Upper lobe of left lung (tissue), 6 donors: ENCODE results near the gene CERS6. TPM values are rescaled to one million over a fixed set of nuclear protein-coding genes. Genes with fewer than 3 reads are reported as not detected.

Source experiments
- ATAC-seq, 2 donors: fragments of 200-7000 bp; cut with Tn5 transposase; one replicate each; pipeline ENCODE4 v1.9.1; 2022; ENCODE audit warnings: mild to moderate bottlenecking in 2 of 2, moderate library complexity in 2 of 2; ENCODE audit not compliant: low FRiP score in 2 of 2
- DNase-seq, 2 donors: peaks; one replicate each; pipeline ENCODE4 v3.0.0-alpha.2; 2019 to 2020
- H3K27ac ChIP-seq, 4 donors: fragments of 200-600 bp; sonication (generic); one replicate each; pipeline ENCODE4 v1.5.1; 2016 to 2019
- H3K27me3 ChIP-seq, 4 donors: fragments of 200-600 bp; sonication (generic); one replicate each; pipeline ENCODE4 v1.5.1; 2017 to 2019
- H3K36me3 ChIP-seq, 4 donors: fragments of 200-600 bp; sonication (generic); one replicate each; pipeline ENCODE4 v1.5.1; 2016 to 2019
- H3K4me1 ChIP-seq, 4 donors: fragments of 200-600 bp; sonication (generic); one replicate each; pipeline ENCODE4 v1.5.1; 2018 to 2019
- H3K4me3 ChIP-seq, 4 donors: fragments of 200-600 bp; sonication (generic); one replicate each; pipeline ENCODE4 v1.5.1; 2017 to 2019; ENCODE audit warnings: mild to moderate bottlenecking in 2 of 4, moderate library complexity in 1 of 4
- H3K9me3 ChIP-seq, 4 donors: fragments of 200-600 bp; sonication (generic); one replicate each; pipeline ENCODE4 v1.5.1; 2018 to 2019
- EP300 ChIP-seq, 4 donors: sonication (generic); formaldehyde crosslinking; IDR thresholded peaks; one replicate each; pipeline ENCODE4 v1.5.1; 2017; ENCODE audit warnings: antibody characterized with exemption in 4 of 4, control low read depth in 2 of 4
- POLR2A ChIP-seq, 4 donors: fragments of 450-650 bp; IDR thresholded peaks; one replicate each; pipeline ENCODE4 v1.5.1; 2016 to 2017; ENCODE audit warnings: antibody characterized with exemption in 4 of 4, mild to moderate bottlenecking in 2 of 4
- POLR2AphosphoS5 ChIP-seq, 2 donors: sonication (generic); formaldehyde crosslinking; IDR thresholded peaks; one replicate each; pipeline ENCODE4 v1.5.1; 2017; ENCODE audit warnings: antibody characterized with exemption in 2 of 2
- WGBS, 2 donors: methylation state at CpG; one replicate each; pipeline ENCODE4 v1.1.5; 2017 to 2018; 5-methylcytosine and 5-hydroxymethylcytosine counted together
- total RNA-seq, 6 donors: library from RNA; depleted of rRNA in 4 of 6; stranded (reverse); fragments of >200 nt in 4 of 6; gene quantifications; one replicate each; pipeline versions ENCODE4 v1.1.0 to v1.2.1, GENCODE V29; 2016 to 2021
- TF ChIP-seq, protein P1 (sequence below), 6 experiments: fragments of 450-650 bp in 4 of 6; fragments of 200-600 bp in 2 of 6; sonication (generic) in 2 of 6; IDR thresholded peaks; one replicate each; pipeline ENCODE4 v1.5.1; 2016 to 2019; ENCODE audit warnings: antibody characterized with exemption in 6 of 6
- donor health status: DM: no; HTN: no; CAD: no; lungs with moderate emphysema.
- donor health status: DM: no; HTN: yes; CAD: no; lungs with severe emphysema.

CERS6 gene
- total RNA-seq, 6 donors from 2014 or later = 7.3 to 24.7 (median 16.6) TPM

DNA sequence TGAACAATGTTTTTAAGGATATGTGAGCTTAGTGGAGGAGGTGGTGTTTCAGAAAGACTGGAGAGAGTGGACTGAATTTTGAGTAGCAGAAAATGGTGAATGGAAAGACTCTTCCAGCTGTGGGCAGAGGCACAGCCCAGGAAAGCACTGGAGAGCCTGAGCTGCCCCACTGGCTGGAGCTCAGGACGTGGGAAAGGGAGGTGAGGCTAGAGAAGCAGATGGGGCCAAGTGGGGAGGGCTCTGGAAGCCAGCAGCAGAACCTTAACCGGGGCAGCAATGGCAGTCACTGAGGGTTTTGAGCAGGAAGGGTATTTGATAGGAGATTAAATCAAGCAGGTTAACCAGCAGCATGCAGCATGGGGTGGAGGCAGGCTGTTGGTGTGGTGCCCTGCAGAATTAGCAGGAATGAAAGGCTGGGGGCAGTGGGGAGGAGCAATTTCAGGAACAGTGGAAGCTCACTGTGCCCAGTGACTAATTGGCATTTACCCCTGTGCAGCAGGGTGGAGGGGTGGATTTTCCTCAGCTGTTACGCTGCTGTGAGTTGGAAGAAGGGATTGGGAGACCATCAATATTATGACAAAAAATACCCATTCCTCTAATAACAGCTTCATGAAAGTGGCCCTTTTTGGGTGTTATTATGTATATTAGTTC lies 136.2 kb downstream of the CERS6 start:
- no peaks in the 10 kb centered on the region for H3K4me1 ChIP-seq
- H3K9me3 ChIP-seq = no peaks in the 10 kb centered on the region
- H3K27ac ChIP-seq = no peak overlapping the region
- no peak for TF ChIP-seq POLR2AphosphoS5 (IDR thresholded peaks at IDR 0.05)
- TF ChIP-seq, protein P1, sequence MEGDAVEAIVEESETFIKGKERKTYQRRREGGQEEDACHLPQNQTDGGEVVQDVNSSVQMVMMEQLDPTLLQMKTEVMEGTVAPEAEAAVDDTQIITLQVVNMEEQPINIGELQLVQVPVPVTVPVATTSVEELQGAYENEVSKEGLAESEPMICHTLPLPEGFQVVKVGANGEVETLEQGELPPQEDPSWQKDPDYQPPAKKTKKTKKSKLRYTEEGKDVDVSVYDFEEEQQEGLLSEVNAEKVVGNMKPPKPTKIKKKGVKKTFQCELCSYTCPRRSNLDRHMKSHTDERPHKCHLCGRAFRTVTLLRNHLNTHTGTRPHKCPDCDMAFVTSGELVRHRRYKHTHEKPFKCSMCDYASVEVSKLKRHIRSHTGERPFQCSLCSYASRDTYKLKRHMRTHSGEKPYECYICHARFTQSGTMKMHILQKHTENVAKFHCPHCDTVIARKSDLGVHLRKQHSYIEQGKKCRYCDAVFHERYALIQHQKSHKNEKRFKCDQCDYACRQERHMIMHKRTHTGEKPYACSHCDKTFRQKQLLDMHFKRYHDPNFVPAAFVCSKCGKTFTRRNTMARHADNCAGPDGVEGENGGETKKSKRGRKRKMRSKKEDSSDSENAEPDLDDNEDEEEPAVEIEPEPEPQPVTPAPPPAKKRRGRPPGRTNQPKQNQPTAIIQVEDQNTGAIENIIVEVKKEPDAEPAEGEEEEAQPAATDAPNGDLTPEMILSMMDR (IDR thresholded peaks at IDR 0.05) = no peak
- no peak overlapping the region for H3K4me3 ChIP-seq
- ATAC-seq = no peak
- no peaks in the 10 kb centered on the region for H3K27me3 ChIP-seq
- whole genome bisulfite sequencing, 2 donors = 80 to 92% methylated on average over 3 of the region's 3 CpGs
- no peak for DNase-seq
- H3K36me3 ChIP-seq = no peaks in the 10 kb centered on the region

DNA sequence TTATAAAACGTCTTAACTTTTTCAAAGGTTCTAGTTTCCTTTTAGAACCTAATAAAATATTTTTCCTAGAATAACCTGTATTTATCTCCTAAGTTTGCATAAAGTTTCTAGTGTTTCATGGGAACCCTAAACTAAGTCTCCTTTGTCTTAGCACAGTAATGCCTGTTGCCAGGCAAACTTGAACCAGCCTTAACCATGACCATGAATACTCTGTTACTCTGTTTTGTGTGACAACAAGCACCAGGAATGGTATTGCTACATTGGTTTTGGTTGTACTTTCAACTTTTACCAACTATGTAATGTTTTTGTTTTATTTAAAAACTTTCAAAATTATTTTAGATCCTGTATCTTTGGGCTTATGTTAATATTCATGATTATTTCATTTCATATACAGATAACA lies 137.6 kb downstream of the CERS6 start:
- TF ChIP-seq, protein P1 (IDR thresholded peaks at IDR 0.05) = no peak
- TF ChIP-seq POLR2A (IDR thresholded peaks at IDR 0.05) = no peak
- TF ChIP-seq EP300 (IDR thresholded peaks at IDR 0.05) = no peak
- TF ChIP-seq POLR2AphosphoS5 (IDR thresholded peaks at IDR 0.05) = no peak
- H3K27ac ChIP-seq = no peak overlapping the region
- 92 to 100% methylated on average over 1 of the region's 1 CpG for WGBS, 2 donors
- no peak overlapping the region for H3K4me3 ChIP-seq
- DNase-seq (no peak), ATAC-seq (no peak)
- H3K36me3 ChIP-seq = no peaks in the 10 kb centered on the region
- no peaks in the 10 kb centered on the region for H3K9me3 ChIP-seq
- no peaks in the 10 kb centered on the region for H3K27me3 ChIP-seq
- H3K4me1 ChIP-seq = no peaks in the 10 kb centered on the region

DNA sequence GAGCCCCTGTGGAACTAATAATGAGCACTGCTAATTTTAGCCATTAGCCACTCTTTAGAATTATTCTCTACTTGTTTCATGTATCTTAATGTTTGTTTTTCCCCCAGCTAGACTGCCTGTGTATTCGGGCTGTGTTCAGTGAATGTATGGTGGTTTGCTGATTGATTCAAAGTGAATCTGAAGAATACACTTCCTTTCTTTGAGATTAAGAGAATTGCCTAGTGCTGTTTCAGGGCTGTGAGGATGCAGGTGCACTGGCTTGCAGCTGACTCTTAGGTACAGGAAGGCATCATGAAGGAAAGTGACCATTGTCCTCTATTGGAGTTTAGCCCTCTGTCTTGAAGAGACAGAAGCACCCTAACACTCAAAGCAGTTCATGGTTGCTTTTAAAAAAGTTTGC lies 138.7 kb downstream of the CERS6 start:
- no peaks in the 10 kb centered on the region for H3K4me1 ChIP-seq
- no peaks in the 10 kb centered on the region for H3K36me3 ChIP-seq
- ATAC-seq = no peak
- no peak overlapping the region for H3K27ac ChIP-seq
- 47 to 57% methylated on average over 1 of the region's 1 CpG for WGBS, 2 donors
- no peak for DNase-seq
- H3K9me3 ChIP-seq = no peaks in the 10 kb centered on the region
- TF ChIP-seq, protein P1 (IDR thresholded peaks at IDR 0.05) = no peak
- TF ChIP-seq EP300 (IDR thresholded peaks at IDR 0.05) (no peak), POLR2AphosphoS5 (IDR thresholded peaks at IDR 0.05) (no peak), POLR2A (IDR thresholded peaks at IDR 0.05) (no peak)
- H3K27me3 ChIP-seq = no peaks in the 10 kb centered on the region
- no peak overlapping the region for H3K4me3 ChIP-seq

DNA sequence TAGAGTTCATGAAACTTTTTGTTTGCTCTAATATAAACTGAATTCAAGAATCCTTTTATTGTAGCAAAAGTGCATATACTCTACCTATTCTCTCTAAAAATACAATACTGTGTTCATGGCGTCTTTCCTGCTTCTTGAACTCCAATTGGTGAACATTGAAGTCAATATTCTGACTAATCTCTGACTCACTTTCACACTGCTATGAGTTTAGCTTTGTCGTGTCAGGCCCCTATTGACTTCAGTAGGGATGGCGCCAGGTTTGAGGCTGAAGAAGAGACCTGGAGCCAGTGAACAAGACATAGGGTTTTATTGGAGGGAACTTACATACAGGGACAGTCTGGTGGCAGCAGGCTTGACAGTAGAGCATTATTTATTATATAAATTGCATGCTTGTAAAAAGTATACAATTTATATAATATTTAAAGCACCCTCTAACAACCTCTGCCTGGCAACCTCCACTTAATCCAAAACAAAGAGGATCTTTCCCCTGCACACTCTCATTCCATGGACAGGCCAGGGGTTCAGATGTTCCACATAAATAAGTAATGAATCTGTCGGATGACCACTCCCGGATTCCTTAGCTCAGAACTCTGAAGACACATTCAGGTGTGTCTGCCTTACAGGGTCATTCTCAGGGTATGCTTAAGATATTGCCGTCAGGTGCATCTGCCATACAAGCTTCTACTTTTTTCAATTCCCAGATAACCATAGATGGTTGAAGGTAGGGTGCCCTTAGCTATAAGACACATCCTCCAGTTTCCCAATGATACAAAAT lies 141.0 kb downstream of the CERS6 start:
- TF ChIP-seq, protein P1 (IDR thresholded peaks at IDR 0.05) = no peak
- TF ChIP-seq EP300 (IDR thresholded peaks at IDR 0.05) (no peak), POLR2AphosphoS5 (IDR thresholded peaks at IDR 0.05) (no peak), POLR2A (IDR thresholded peaks at IDR 0.05) (no peak)
- H3K9me3 ChIP-seq = no peaks in the 10 kb centered on the region
- DNase-seq = no peak
- no peaks in the 10 kb centered on the region for H3K4me1 ChIP-seq
- H3K27me3 ChIP-seq = no peaks in the 10 kb centered on the region
- H3K4me3 ChIP-seq = no peak overlapping the region
- H3K27ac ChIP-seq = no peak overlapping the region
- WGBS, 2 donors = 95% methylated on average over 6 of the region's 6 CpGs
- no peak for ATAC-seq
- no peaks in the 10 kb centered on the region for H3K36me3 ChIP-seq
